PFSK-1 (cell line): ENCODE results near the gene TMBIM4.

ENCODE experiments used
- FOXP2 ChIP-seq: optimal IDR thresholded peaks from 2 replicates; pipeline ENCODE3; 2011; ENCODE audit warnings: borderline replicate concordance, control low read depth, inconsistent platforms; ENCODE audit not compliant: insufficient read depth; ENCODE audit errors: extremely low read length, extremely low read depth
- POLR2AphosphoS5 ChIP-seq: IDR thresholded peaks from 2 replicates; pipeline ENCODE4 v1.6.1; 2012; ENCODE audit warnings: low read depth, mild to moderate bottlenecking, control low read depth, low read length, moderate library complexity
- REST ChIP-seq, 2 experiments: IDR thresholded peaks; 2 replicates each; pipeline versions ENCODE4 v1.6.1 to v1.8.0; 2011 to 2012; ENCODE audit warnings: low read depth in 2 of 2, low read length in 2 of 2, control low read depth in 1 of 2, inconsistent platforms in 1 of 2, mild to moderate bottlenecking in 1 of 2, moderate library complexity in 1 of 2; ENCODE audit not compliant: insufficient read depth in 1 of 2
- SIN3A ChIP-seq: IDR thresholded peaks from 2 replicates; pipeline ENCODE4 v1.6.1; 2012; ENCODE audit warnings: mild to moderate bottlenecking, low read length, moderate library complexity, borderline replicate concordance; ENCODE audit not compliant: insufficient read depth
- TAF1 ChIP-seq: IDR thresholded peaks from 2 replicates; pipeline ENCODE4 v1.6.1; 2012; ENCODE audit warnings: low read length, control low read depth, borderline replicate concordance; ENCODE audit not compliant: insufficient read depth

DNA sequence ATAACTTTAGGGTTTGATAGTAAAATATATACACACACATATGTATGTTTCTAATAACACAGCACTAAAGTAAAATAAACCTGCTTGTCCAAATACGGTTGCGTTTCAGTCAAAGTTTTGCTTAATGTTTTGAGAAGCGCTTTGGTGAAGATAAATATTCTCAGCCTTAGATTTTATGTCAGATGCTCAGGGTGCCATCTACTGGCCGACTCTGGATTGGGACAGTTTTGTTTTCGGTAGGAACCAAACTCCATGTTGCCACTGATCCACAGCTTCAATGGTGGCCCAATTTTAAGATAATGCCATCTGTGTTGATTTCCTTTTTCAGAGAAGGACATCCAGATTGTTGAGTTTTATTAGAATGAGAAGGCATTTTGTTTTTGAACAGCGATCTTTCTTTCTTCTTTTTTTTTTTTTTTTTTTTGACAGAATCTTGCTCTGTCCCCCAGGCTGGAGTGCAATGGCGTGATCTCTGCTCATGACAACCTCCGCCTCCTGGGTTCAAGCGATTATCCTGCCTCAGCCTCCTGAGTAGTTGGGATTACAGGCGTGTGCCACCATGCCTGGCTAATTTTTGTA, 82.3 kb downstream of the TMBIM4 start:
- no peak for TF ChIP-seq TAF1
- no peak for TF ChIP-seq REST (IDR thresholded peaks at IDR 0.05; ENCODE audit: insufficient read depth in 1 of 2, low read depth in 2 of 2, low read length in 2 of 2)
- no peak for TF ChIP-seq POLR2AphosphoS5
- no peak for TF ChIP-seq SIN3A
- TF ChIP-seq FOXP2, result no peak
